Hippocampal formation (tissue), 2 donors: Measurements from ENCODE around the gene FAT2.
A peak's percentile ranks its signal among the peaks of the same experiment; 100 is the strongest.
"Not testable (repeated sequence)": the region's sequence is repeated elsewhere in the genome, so short reads cannot be mapped to it uniquely, and the experiment has no call there.

Experiments
- DNase-seq, 2 donors: peaks; one replicate each; lab custom pipeline; 2025; lab: John Stamatoyannopoulos, UW

Gene FAT2

DNA sequence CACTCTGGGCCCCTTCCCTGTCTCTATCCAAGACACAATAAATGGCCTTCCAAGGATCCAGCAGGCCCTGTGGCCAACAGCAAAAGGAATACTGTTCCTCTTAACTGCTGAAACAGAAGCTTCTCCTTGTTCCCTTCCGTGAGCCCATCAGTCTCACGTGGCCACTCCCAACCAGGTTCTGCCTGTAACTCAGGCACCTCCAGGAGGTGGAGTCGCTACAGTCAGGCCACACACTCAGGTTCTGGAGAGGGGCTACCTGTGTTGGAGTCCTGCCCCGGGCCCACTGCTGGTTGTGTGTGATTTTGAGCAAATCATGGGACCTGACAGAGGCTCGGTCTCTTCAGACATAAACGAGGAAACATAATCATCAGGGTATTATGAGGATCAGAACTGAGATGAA is 10.3 kb downstream of the FAT2 start:
- no peak for DNase-seq

DNA sequence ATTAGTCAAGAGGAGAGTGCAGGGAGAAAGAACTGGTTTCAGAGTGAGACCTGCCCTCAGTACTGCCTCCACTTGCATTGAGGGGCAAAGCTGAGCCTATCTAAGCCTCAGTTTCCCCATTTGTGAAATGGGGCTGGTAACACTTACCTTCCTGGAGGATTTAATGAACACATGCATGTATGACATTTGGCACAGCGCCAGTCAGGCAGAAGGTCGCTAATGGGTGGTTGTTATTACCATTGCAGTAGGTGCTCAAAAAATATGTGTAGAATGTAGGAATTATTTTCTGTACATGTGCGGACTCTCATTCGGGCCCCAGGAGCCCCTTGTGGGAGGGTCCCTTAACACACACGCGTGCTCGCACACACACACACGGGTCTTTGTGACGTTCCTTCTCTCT is 10.9 kb downstream of the FAT2 start:
- DNase-seq = no peak

DNA sequence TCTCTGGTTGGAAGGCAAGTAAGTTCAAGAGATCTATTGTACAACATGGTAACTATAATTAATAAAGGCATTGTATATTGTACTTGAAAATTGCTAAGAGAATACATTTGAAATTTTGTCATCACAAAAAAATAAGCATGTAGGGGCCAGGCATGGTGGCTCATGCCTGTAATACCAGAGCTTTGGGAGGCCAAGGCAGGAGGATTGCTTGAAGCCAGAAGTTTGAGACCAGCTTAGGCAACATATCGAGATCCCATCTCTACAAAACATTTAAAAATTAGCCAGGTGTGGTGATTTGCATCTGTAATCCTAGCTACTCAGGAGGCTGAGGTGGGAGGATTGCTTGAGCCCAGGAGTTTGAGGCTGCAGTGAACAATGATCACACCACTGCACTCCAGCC is 12.0 kb downstream of the FAT2 start:
- DNase-seq = not testable (repeated sequence)

DNA sequence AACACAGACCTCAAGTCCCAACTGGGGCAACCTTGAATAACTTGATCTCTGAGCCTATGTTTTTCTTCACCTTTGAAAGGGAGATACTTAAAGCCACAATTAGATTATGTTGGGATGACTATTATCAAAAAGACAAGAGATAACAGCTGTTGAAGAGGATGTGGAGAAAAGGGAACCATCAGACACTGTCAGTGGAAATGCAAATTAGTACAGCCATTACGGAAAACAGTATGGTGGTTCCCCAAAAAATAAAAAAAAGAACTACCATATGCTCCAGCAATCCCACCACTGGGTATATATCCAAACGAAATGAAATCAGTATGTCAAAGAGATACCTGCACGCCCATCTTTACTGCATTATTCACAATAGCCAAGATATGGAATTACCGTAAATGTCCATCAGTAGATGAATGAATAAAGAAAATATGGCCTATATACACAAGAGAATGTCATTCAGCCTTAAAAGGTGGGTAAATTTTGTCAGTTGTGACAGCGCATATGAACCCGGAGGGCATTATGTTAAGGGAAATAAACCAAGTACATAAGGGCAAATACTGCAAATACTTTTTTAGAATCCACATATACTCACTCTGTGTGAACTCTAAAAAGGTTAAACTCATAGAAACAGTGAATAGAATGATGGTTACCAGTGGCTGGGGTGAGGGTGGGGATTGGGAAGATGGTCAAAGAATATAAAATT is 12.7 kb downstream of the FAT2 start:
- no peak for DNase-seq

DNA sequence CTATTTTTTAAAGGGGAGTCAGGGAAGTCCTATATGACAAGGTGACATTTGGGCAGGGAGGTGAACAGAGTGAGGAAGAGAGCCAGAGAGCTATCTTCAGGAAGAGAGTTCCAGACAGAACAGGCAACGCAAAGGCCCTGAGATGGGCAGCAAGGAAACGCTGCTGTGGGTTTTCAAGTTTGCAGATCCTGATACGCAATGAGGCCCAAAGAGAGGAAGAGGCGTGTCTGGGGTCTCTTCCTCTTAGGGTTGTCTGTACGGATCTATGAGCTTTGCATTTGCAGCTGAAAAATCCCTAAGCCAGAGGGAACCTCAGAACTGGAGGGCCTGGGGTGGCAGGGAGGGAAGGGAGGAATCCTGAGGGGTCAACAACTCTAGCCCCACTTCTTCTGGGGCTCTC is 13.6 kb downstream of the FAT2 start:
- peak; percentile 0 to 17 for DNase-seq

DNA sequence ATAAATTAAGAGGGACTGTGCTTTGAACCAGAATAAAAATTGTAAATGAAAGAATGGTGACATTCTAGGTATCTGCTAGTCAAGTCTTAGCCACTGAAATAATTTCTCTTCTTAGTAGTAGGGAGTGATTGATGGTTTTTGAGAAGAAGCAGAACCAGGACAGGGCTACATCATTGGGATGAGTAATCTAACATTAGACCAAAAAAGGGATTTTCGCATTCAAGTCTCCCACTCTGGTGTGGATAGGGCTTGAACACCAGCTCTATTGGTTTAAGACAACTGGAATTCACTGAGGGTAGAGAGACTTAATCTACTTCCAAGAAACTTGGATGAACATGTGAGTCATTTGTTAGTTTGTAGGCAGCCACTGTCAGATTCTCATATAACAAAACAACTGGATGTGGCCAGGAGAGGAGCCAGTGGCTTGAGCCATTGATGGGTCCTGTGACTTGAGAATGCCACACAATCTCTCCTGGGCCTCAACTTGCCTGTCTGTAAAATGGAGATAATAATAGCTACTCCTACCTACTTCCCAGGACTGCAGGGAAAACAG is 16.6 kb downstream of the FAT2 start:
- DNase-seq = no peak

DNA sequence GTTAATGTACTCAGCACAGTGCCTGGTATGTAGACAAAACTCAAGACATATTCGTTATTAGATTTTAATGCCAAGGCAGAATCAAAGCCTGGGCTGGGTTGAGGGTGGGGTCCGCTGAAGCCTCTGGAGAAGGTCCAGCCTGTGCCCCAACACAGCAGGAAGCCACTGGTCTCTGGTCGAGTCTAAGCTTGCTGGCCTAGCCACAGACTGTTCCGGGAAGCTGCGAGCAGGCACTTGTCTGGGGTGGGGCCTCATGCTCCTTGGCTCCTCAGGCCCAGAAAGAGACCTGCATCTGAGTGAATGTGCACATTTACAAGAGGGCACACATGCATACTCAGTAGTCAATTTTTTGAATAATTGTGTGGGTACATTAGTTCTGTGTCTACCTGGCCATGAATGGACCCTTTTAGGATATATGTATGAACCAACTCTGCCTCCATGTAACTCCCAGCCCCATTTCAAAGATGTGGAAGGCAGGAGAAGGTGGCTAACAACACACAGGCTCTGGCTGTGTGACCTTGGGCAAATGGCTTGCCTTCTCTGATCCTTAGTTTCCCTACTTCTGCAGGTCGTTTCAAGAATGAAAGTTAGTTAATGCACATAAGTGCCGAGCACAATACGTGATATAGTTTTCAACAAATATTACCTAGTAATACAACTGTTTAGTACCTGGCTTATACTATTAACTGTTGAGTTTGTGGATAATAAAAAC is 18.3 kb downstream of the FAT2 start:
- DNase-seq = no peak

DNA sequence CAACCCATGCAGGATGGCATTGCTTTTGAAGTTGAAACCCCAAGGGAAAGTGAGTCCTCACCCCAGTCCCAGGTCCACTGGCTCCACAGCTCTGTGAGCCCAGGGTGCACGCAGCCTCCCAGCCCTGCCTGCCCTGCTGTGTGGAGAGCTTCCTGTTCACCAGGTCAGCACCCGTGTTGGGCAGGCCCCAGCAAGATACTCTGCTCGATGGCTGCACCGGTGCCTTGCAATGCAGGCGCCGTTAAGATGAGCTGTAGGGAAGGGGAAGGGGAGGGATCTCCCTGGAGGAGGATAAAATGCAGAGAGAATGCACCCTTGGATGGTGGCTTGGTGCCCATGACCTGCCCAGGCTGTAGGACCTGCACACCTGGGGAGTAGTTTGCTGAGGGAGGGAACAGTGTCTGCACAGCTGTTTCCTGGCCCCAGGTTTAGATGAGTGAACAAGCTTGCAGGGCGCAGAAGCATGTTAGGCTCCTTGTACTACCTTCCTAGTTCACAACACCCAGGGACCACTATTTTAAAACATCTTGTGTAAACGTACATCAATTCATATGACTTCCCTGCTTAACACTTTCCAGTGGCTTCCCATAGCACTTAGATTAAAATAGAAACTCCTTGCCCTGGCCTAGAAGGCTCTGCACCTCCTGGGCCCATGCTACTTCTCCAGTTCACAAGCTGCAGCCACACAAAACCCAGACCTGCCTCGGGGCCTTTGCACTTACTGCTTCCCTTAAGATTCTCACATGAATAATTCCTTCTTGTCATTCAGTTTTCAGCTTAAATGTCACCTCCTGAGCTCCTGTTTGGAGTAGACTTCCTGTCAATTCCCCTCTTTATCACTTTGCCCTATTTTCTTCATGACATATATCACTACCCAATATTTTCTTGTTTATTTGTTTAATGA is 19.6 kb downstream of the FAT2 start:
- DNase-seq = no peak

DNA sequence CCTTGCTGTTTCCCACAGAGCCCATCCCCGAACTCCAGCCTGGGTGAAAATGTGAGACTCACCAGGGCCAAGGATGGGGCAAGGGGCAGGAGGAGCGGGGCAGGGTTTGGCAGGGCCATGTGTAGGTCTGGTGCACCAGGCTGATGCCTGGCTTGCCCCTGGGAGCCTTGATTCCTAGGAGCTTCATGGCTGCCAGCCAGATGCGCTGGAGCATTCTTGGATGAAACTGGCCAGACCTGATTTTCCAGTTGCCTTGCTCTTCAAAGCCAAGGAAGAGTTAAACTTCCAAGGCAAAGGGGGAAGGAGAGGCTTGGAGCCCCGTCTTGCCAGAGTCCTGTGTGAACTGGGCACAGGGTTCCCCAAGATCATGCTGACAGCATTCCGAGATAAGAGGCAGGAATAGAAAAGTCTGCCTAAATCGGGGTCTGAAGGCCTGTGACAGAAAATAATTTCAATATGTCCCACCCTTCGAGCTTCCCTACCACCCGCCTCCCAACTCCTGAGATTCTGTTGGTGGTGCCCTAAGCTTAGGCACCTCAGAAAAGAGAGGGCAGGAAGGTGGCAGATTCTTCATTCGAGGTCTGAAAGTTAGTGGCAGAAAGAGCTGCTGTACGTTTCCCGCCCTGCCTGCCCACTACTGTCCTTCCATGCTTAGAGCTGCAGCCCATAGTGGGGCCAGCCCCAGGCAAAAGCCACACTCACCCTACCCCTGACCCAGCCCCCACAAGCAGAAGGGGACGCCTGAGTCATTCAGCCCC is 20.4 kb downstream of the FAT2 start:
- no peak for DNase-seq

DNA sequence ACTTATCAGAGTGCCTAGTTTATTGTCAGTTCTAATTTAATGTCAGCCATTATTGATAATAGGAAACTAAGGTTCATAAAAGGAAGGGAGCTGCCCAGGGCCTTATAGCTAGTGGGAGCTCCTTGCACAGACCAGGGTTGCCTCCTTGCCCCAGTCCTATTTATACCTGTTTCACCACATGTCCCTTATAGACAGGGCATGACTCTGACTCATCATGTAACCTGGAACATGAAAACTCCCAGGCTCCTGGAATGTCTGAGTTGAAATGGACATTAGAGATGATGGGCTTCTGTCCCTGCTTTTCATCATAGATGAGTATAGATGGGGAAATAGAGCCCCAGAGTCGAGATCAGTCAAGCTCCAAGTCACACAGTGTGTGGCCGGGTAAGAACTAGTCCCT is 21.1 kb downstream of the FAT2 start:
- no peak for DNase-seq

DNA sequence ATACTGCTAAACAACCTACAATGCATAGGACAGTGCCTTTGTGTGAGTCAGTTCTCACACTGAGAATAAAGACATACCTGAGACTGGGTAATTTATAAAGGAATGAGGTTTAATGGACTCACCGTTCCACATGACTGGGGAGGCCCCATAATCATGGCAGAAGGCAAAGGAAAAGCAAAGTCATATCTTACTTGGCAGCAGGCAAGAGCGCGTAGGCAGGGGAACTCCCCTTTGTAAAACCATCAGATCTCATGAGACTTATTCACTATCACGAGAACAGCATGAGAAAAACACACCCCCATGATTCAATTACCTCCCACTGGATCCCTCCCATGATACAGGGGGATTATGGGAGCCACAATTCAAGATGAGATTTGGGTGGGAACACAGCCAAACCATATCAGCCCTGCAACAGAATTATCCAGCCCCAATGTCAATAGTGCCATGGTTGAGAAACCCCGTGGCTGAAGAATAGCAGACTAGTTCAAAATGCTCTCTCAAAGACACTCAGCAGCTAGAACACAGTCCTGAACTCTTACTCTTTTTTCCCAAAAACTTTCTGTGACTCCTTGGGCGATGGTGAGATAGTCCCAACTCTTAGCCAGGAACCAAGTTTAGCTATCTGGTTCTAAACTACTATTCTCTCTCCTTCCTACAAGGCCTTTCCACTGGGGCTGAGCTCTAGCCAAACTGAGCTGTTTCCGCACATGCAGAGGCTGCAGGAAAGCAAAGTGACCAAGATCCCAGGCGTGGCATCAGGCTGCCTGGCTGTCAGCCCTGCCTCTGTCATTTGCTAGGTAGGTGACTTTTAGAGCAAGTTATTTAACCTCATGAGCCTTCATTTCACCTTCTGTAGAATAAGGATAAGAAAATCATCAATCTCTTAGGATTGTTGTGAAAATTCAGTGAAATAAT is 21.7 kb downstream of the FAT2 start:
- DNase-seq = no peak

DNA sequence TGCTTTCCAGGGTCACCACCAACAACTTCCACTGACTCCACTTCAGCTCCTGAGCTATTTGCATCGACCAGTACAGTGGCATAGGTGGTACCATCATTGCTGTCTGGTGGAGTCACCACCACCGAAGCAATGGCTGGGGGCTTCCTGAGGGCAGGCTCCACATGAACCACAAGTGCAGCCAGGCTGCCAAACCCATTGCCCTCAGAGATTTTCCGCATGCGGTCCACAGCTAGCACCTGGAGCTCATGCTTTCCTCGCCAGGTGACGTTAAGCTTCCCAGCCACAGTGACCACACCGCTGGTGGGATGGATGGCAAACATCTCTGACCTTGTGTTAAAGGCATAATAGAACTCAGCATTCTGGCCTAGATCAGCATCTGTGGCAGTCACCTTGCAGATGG is 23.1 kb downstream of the FAT2 start:
- no peak for DNase-seq

DNA sequence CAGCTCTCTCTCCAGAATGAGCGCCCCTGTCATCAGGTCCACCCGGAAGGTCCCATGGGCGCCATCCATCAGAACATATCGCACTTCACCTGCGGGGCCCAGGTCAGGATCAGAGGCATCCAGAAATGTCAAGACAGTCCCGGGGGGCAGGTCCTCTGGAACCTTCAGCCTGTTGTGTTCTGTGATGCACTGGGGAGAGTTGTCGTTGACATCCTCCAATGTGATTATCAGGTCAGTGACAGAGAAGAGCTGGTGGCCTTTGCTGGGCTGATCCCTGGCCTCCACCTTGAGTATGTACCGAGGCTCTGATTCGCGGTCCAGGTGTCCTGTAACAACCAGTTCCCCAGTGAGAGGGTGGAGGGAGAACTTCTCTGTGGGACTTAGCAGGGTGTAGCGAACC is 25.2 kb downstream of the FAT2 start:
- DNase-seq = no peak

DNA sequence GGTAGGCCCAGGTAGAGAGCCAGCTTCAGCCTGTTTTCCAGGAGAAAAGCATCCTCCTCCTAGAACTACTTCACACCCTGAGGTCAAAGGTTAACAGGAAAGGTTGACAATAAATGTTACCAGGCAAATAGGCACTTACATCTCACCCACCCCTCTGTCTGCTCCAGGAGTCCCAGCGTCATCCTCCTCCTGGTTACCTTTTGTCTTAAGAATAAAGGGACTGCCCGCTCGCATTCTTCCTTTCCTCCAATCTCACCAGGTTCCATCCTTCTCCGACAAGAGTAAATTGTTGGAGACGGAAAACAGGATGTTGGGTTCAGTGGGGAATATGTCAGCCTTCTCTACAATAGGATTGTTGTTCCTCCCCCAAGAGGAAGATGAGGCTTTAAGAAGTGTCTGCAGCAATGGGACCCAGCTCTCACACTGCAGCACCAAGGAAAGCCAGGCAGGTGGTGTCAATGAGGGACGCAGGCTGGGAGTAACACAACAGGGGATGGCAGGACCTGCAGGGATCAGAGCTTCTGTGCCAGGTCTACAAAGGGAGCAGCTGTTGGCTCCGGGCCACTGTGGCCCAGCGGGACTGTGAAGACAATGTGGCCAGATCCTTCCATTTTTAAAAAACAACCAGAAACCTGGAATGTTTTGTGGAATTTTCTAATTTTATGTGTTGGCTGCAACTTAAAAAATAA is 29.0 kb downstream of the FAT2 start:
- no peak for DNase-seq

DNA sequence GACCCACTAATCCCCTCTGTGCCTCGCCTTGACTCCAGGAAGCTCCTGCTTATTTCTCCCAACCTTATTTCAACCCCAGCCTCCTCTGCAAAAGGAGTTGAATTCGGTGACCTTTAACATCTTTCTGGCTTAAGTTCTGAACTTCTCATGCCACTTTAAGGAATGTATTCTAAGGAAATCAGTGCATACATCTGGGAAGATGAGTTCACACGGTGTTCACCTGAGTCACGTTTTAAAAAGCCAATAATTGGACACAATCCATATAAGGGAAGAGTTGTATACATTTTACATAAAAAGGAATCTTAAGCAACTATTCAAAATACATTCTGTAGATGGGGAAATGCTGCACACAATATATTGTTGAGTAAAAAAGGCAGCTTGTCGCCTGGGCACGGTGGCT is 33.2 kb downstream of the FAT2 start:
- no peak for DNase-seq

DNA sequence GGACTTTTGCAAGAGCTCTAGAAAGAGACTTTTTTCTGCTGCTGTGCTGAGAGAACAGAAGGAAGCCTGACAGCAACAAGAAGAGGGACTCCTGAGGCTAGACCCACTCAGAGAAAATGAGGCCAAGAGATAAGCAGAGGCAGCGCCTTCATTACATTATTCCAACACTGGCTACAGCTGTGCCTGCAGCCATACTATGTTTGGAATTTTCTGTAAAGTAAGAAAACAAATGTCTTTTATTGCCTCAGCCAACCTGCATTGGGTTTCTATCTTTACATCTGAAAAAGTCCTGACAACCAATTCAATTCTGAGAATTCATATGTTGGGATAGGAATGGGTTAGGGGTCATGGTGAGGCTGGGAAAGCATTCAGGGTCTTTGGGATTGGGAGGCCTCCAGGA is 33.7 kb downstream of the FAT2 start:
- no peak for DNase-seq

DNA sequence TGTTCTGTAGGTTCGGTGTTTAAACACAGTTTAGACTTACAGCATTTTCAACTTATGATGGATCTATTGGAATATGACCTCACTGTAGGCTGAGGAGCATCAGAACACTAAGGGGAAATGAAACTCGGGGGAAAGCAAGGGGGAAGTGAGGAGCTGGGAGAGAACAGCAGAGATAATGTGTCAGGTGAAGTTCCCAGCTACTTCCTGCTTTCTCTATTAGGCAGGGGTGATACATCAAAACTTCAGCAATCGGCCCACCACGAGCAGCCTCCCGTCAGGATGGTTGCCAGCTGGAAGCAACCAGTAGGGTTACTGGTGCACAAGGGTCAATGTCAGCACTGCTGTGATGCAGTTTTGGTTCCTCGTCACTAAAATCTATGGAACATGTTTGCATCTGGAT is 34.3 kb downstream of the FAT2 start:
- DNase-seq = peak in 1 of 2 donors; percentile 24

DNA sequence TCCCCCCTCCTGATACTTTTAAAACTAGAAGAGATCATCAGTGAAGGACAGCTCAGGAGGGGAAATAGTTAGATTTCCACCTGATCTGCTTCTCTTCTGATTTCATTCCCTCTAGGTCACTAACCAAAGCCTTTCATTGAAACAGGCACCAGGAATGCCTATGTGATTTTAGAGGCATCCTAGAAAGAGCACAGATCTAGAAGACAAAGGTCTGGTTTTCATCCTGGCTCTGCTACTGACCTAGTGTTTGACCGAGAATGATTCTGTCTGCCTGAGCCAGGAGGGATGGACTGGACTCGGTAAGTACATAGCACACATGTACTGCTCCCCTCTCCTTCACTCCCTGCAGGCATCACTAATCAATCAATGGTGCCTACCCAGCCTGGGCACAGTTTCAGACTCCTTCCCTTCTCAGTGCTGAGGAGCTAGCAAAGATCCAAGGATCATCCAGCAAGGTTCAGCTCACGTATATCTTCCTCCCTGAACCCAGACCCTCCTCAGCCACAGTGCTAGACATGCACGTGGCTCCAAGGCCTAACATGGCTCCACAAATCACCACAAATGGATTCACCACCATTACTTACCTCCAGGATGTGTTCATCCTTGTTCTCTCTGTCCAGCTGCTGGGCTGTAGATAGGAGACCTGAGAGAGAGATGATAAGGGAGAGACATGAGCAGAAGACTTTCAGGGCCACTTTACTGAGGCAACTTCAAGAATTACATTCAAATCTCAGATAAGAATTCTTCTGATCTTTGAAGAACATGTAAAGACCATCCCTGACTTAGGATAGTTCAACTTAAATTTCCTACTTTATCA is 35.2 kb downstream of the FAT2 start:
- DNase-seq = no peak

DNA sequence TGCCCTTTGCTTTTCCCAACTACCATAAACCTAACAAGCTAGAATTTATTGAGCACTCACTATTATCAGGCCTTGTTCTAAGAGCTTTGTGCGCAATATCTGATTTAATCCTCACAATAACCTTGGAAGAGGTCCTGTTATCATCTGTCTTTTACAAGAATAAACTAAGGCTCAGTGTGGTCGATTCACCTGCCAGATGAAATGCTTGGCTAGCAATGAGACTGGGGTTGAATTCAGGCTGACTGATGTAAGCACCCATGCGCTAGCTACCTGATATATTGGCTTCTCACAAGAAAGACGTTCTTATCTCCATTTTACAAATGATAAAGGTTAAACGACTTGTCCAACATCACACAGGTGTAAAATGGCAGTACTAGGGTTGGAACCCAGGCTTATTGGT is 37.4 kb downstream of the FAT2 start:
- DNase-seq = no peak
